Measurements from ENCODE around the gene OR2T35. TPM values are rescaled to one million over a fixed set of nuclear protein-coding genes. Genes with fewer than 3 reads are reported as not detected.
"Not testable (repeated sequence)": the region's sequence is repeated elsewhere in the genome, so short reads cannot be mapped to it uniquely, and the experiment has no call there.

Gene OR2T35, protein sequence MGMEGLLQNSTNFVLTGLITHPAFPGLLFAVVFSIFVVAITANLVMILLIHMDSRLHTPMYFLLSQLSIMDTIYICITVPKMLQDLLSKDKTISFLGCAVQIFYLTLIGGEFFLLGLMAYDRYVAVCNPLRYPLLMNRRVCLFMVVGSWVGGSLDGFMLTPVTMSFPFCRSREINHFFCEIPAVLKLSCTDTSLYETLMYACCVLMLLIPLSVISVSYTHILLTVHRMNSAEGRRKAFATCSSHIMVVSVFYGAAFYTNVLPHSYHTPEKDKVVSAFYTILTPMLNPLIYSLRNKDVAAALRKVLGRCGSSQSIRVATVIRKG
- not detected for total RNA-seq

DNA sequence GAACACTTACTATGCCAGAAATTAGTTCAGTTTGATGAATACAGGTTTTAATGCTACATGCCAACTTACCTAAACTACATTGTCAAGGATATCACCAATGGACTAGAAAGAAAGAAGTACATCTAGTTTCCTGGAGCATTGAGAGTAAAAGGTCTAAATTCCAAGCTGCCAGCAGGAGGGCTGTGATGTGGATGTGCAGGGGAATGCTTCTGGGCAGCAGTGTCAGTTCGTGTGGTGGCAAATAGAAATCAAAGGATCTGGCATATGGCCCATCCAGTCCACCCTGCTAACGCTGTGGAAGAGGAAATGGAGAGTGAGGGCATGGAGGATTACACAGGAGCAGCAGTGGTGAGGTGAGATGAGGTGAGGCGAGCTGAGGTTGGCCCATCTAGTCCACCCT, at the start of gene OR2T35:
Gene OR2T35 (minus strand): TSS at position 101 of the 400 bp plus-strand sequence. CDS start 6,020 bp downstream, outside the sequence.
- H3K36me3 ChIP-seq; intact Hi-C loops (cut with DNase I); H3K4me1 ChIP-seq; H3K4me3 ChIP-seq; DNase-seq; H3K27me3 ChIP-seq; H3K27ac ChIP-seq; H3K9ac ChIP-seq (ENCODE audit: low read depth in 2 of 2, low read length in 2 of 2); H3K9me3 ChIP-seq: not testable (repeated sequence)

DNA sequence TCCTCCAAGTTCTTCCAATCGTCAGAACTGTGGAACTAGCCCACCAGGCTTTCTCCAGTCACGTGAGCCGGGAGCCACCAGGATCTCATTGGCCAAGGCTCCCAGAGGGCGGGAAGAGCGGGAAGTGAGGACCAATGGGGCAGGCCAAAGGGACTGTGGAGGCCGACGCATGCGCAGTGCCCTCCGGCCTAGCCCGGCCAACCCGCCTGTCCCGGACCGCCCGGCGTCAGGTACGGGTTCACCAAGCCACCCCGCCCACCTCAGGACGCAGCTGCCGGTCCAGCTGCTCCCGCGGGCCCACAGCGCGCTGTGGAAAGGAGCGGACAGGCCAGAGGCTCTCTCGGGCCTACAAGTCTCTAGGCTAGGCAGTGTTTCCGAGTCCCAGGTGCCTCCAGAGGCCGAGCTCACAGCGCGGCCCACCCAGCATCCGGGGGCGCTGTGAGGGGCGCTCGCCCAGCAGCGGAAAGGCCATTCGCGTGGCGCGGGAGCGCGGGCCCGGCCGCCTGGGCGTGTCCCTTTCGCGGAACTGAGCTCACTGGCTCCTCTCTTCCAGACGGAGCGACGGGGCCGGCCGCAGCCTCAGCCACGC, 46.6 kb upstream of the OR2T35 start:
- DNase-seq, result no peak
- intact Hi-C loops (cut with DNase I), result no loop called here
- no peak overlapping the region for H3K4me3 ChIP-seq
- no peaks in the 10 kb centered on the region for H3K27me3 ChIP-seq
- TF ChIP-seq, protein P1, sequence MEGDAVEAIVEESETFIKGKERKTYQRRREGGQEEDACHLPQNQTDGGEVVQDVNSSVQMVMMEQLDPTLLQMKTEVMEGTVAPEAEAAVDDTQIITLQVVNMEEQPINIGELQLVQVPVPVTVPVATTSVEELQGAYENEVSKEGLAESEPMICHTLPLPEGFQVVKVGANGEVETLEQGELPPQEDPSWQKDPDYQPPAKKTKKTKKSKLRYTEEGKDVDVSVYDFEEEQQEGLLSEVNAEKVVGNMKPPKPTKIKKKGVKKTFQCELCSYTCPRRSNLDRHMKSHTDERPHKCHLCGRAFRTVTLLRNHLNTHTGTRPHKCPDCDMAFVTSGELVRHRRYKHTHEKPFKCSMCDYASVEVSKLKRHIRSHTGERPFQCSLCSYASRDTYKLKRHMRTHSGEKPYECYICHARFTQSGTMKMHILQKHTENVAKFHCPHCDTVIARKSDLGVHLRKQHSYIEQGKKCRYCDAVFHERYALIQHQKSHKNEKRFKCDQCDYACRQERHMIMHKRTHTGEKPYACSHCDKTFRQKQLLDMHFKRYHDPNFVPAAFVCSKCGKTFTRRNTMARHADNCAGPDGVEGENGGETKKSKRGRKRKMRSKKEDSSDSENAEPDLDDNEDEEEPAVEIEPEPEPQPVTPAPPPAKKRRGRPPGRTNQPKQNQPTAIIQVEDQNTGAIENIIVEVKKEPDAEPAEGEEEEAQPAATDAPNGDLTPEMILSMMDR (IDR thresholded peaks at IDR 0.05), result no peak
- no peak overlapping the region for H3K9ac ChIP-seq (ENCODE audit: low read depth in 2 of 2, low read length in 2 of 2)
- no peak overlapping the region for H3K27ac ChIP-seq
- H3K4me1 ChIP-seq, result no peaks in the 10 kb centered on the region
- H3K9me3 ChIP-seq, result no peaks in the 10 kb centered on the region
- no peaks in the 10 kb centered on the region for H3K36me3 ChIP-seq

DNA sequence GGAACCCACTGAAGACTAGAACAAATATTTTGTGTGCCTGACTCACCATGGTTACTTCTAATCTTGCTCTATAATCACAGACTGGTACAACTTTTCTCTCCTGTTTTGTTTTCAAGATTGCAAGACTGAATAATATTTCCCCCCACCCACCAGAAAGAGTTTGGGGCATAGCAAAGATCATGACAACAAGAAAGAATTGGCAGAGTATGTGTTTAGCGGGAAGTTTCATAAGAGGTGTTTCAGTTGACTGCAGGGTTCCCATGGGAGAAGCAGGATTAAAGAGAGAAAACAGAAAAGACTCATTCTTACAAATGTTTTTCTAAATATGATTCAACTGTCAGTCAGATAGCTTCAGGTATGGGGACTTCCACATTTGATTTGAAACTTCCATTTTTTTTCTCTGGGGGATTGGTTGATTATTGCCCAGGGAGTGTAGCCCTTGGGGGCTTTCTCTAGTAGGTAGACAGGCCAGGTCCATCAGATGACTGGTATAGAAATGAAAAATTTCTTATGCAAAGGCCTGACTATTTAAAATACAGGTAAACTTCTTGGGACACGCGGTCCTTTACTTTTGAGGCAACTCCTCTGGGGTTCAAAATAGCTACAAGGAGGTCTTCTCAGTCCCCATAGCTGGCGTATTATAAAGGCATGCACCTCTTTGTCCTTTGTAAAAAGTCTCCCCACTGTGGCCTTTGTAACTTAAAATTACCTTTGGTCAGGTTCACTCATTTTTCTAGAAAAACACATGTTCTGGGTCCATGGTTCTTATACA, 43.6 kb upstream of the OR2T35 start:
- intact Hi-C loops (cut with DNase I), result loop anchor here (5.0 kb wide), 1 partner anchor 66 kb away; no protein-coding TSS in a partner anchor
- H3K9me3 ChIP-seq, result no peaks in the 10 kb centered on the region
- DNase-seq, result no peak
- H3K36me3 ChIP-seq, result no peaks in the 10 kb centered on the region
- no peak overlapping the region for H3K4me3 ChIP-seq
- no peak overlapping the region for H3K9ac ChIP-seq (ENCODE audit: low read depth in 2 of 2, low read length in 2 of 2)
- no peaks in the 10 kb centered on the region for H3K4me1 ChIP-seq
- no peak overlapping the region for H3K27ac ChIP-seq
- no peaks in the 10 kb centered on the region for H3K27me3 ChIP-seq
- TF ChIP-seq, protein P1 (IDR thresholded peaks at IDR 0.05), result no peak

DNA sequence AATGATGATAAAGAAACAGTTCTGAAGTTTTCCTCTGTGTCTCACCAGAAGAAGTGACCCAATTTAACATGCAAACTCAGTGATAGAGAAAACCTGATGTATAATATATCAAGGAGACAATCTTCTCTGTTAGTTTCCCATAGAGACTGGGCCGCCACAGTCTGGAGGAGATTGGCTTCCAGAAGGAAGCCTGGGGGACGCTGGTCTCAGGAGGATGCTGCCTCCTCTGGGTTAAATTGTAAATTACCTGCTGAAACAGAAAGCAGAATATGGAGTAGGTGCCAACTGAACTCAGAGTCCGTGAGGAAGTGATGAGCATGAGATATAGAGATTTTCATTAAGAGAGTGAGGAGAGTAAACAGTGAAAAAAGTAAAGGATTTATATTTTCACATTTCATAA, 41.7 kb upstream of the OR2T35 start:
- Histone ChIP-seq H3K4me1 (no peaks in the 10 kb centered on the region), H3K9ac (ENCODE audit: low read depth in 2 of 2, low read length in 2 of 2) (no peak overlapping the region), H3K27ac (no peak overlapping the region), H3K36me3 (no peaks in the 10 kb centered on the region), H3K27me3 (no peaks in the 10 kb centered on the region), H3K4me3 (no peak overlapping the region), H3K9me3 (no peaks in the 10 kb centered on the region)
- intact Hi-C loops (cut with DNase I), result loop anchor here (5.0 kb wide), 1 partner anchor 65 kb away; no protein-coding TSS in a partner anchor
- TF ChIP-seq, protein P1 (IDR thresholded peaks at IDR 0.05), result peak; percentile 38
- no peak for DNase-seq

DNA sequence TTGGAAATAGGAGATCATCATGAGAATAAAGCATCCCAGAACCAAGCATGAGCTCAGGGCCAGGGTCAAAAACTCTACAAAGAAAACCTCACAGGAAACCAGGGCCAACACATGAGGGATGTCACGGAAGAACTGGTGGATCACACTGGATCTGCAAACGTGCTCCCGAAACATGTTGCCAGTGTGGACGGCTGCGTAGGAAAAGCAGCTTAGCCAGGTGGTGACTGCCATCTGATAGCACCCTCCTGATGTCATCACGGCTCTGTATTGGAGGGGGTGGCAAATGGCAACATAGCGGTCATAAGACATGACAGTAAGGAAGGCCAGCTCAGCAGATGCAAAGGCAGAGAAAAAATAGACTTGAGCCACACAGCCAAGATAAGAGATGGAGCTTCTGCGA, 36.6 kb upstream of the OR2T35 start:
- intact Hi-C loops (cut with DNase I), result no loop called here
- no peak overlapping the region for H3K9ac ChIP-seq (ENCODE audit: low read depth in 2 of 2, low read length in 2 of 2)
- H3K27ac ChIP-seq, result no peak overlapping the region
- TF ChIP-seq, protein P1 (IDR thresholded peaks at IDR 0.05), result no peak
- H3K9me3 ChIP-seq, result no peaks in the 10 kb centered on the region
- no peaks in the 10 kb centered on the region for H3K27me3 ChIP-seq
- H3K4me1 ChIP-seq, result no peaks in the 10 kb centered on the region
- H3K36me3 ChIP-seq, result no peaks in the 10 kb centered on the region
- H3K4me3 ChIP-seq, result no peak overlapping the region
- no peak for DNase-seq
